Smooth muscle cell (in vitro differentiated cells): ENCODE results near the gene SPATA2. TPM values are rescaled to one million over a fixed set of nuclear protein-coding genes. Genes with fewer than 3 reads are reported as not detected.
"Not testable (repeated sequence)": the region's sequence is repeated elsewhere in the genome, so short reads cannot be mapped to it uniquely, and the experiment has no call there.

Source experiments
- DNase-seq: peaks from one replicate; lab custom pipeline; 2025; ENCODE audit not compliant: unreplicated experiment; lab: John Stamatoyannopoulos, UW
- H2AFZ ChIP-seq: fragments of 200-600 bp; sonication (generic); 2 replicates; pipeline ENCODE4 v1.6.0; 2016; ENCODE audit warnings: antibody characterized with exemption, low read depth, mild to moderate bottlenecking
- H3F3A ChIP-seq: fragments of 200-600 bp; sonication (generic); 2 replicates; pipeline ENCODE4 v1.6.0; 2017; ENCODE audit warnings: antibody characterized with exemption, low read depth
- H3K27ac ChIP-seq: fragments of 200-600 bp; sonication (generic); 2 replicates; pipeline ENCODE4 v1.5.1; 2016; ENCODE audit warnings: low read depth, mild to moderate bottlenecking
- H3K27me3 ChIP-seq: fragments of 200-600 bp; sonication (generic); 2 replicates; pipeline ENCODE4 v1.6.1; 2016; ENCODE audit warnings: low read depth, mild to moderate bottlenecking
- H3K36me3 ChIP-seq: fragments of 200-600 bp; sonication (generic); 2 replicates; pipeline ENCODE4 v1.5.1; 2016; ENCODE audit warnings: low read depth
- H3K4me1 ChIP-seq: fragments of 200-600 bp; sonication (generic); 2 replicates; pipeline ENCODE4 v1.5.1; 2016; ENCODE audit warnings: low read depth
- H3K4me2 ChIP-seq: fragments of 200-600 bp; sonication (generic); 2 replicates; pipeline ENCODE4 v1.6.0; 2016; ENCODE audit warnings: mild to moderate bottlenecking
- H3K4me3 ChIP-seq: fragments of 200-600 bp; sonication (generic); 2 replicates; pipeline ENCODE4 v1.5.1; 2016; ENCODE audit warnings: mild to moderate bottlenecking
- H3K79me2 ChIP-seq: fragments of 200-600 bp; sonication (generic); 2 replicates; pipeline ENCODE4 v1.6.0; 2016; ENCODE audit warnings: low read depth, mild to moderate bottlenecking
- H3K9ac ChIP-seq: fragments of 200-600 bp; sonication (generic); 2 replicates; pipeline ENCODE4 v1.6.0; 2016; ENCODE audit warnings: low read depth
- H3K9me3 ChIP-seq: fragments of 200-600 bp; sonication (generic); replicated peaks from 2 replicates; pipeline ENCODE4 v1.5.1; 2016; ENCODE audit warnings: low read depth
- H4K20me1 ChIP-seq: fragments of 200-600 bp; sonication (generic); 2 replicates; pipeline ENCODE4 v1.6.0; 2016; ENCODE audit warnings: low read depth
- WGBS: methylation state at CpG from one replicate; pipeline ENCODE4 v1.1.7; 2016; ENCODE audit warnings: low lambda C conversion rate; 5-methylcytosine and 5-hydroxymethylcytosine counted together
- polyA plus RNA-seq: library from polyadenylated mRNA; unstranded; fragments of >200 nt; fragmentation: Nextera tagmentation; extraction: Ambion mirVana; gene quantifications from 2 replicates; pipeline ENCODE4 v1.2.1, GENCODE V29; 2016
- total RNA-seq: library from RNA; depleted of rRNA; stranded (reverse); fragments of >200 nt; gene quantifications from 2 replicates; pipeline ENCODE4 v1.2.3, GENCODE V29; 2014
- TF ChIP-seq, protein P1 (sequence below): fragments of 200-600 bp; sonication (generic); IDR thresholded peaks from 2 replicates; pipeline ENCODE4 v1.5.1; 2017; ENCODE audit warnings: borderline replicate concordance, mild to moderate bottlenecking, antibody characterized with exemption; ENCODE audit not compliant: insufficient read depth, poor library complexity, severe bottlenecking

SPATA2 gene, protein sequence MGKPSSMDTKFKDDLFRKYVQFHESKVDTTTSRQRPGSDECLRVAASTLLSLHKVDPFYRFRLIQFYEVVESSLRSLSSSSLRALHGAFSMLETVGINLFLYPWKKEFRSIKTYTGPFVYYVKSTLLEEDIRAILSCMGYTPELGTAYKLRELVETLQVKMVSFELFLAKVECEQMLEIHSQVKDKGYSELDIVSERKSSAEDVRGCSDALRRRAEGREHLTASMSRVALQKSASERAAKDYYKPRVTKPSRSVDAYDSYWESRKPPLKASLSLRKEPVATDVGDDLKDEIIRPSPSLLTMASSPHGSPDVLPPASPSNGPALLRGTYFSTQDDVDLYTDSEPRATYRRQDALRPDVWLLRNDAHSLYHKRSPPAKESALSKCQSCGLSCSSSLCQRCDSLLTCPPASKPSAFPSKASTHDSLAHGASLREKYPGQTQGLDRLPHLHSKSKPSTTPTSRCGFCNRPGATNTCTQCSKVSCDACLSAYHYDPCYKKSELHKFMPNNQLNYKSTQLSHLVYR
- 3.3 and 3.9 TPM in 2 replicates for total RNA-seq
- 9.1 and 9.9 TPM in 2 replicates for polyA plus RNA-seq

DNA sequence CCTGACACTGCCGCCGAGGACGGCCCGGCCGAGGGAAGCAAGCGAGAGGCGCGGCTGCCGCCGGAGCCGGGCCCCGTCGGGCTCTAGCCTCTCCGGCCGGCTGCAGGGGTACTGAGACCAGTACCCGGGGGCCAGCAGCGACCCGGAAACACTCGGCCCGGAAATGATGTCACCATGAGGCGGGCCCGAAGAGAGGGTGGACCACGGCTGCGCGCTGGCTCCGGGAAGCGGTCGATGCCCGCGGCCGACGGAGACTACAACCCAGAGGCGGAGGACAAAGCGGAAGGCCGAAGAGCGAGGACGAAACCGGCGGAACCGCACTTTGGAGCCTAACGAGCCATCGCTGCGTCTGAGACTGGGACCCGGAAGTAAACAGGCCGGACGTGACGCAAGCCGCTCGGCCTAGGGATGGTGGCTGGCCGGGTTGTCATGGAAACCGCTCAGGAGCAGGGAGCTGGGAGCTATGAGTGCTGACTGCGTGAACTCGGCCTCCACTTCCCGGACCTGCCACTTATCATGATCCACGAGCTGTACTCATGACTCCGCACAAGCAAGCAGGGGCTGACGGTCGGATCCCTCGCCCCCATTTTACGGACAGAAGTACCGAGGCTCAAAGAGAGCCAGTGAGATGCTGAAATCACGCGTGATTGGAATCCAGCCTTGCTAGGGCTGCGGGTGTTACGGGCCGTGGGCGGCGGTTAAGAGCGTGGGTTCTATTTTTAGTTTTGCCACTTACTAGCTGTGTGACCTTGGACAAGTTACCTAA lies at the start of gene SPATA2:
Gene SPATA2 (minus strand): TSS at position 150 of the 766 bp plus-strand sequence. CDS start 7,039 bp downstream, outside the sequence.
- WGBS = under 1% methylated on average over 66 of the region's 69 CpGs
- TF ChIP-seq, protein P1, sequence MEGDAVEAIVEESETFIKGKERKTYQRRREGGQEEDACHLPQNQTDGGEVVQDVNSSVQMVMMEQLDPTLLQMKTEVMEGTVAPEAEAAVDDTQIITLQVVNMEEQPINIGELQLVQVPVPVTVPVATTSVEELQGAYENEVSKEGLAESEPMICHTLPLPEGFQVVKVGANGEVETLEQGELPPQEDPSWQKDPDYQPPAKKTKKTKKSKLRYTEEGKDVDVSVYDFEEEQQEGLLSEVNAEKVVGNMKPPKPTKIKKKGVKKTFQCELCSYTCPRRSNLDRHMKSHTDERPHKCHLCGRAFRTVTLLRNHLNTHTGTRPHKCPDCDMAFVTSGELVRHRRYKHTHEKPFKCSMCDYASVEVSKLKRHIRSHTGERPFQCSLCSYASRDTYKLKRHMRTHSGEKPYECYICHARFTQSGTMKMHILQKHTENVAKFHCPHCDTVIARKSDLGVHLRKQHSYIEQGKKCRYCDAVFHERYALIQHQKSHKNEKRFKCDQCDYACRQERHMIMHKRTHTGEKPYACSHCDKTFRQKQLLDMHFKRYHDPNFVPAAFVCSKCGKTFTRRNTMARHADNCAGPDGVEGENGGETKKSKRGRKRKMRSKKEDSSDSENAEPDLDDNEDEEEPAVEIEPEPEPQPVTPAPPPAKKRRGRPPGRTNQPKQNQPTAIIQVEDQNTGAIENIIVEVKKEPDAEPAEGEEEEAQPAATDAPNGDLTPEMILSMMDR = no peak
- H3F3A ChIP-seq = peaks cover 5% of the 10 kb centered on the region

GRCh38 chr20:49961413-49961812 lies 46.1 kb upstream of the SPATA2 start:
- no peak overlapping the region for H3K27ac ChIP-seq

More for the DNA sequence above, at the start of gene SPATA2:
- peak within 1 kb of the TSS; percentile 94 for H3K4me3 ChIP-seq
- peak within 1 kb of the TSS; percentile 100 for H3K9ac ChIP-seq
- H3K4me2 ChIP-seq = peak within 1 kb of the TSS; percentile 95
- no peaks in the 10 kb centered on the region for H3K9me3 ChIP-seq
- H3K27me3 ChIP-seq = no peaks in the 10 kb centered on the region
- no peaks in the 10 kb centered on the region for H3K36me3 ChIP-seq
- peak; percentile 96 for DNase-seq
- H4K20me1 ChIP-seq = peaks cover 42% of the 10 kb centered on the region
- peaks cover 21% of the 10 kb centered on the region for H3K4me1 ChIP-seq
- H3K27ac ChIP-seq = peak within 1 kb of the TSS; percentile 100
- peaks cover 48% of the 10 kb centered on the region for H3K79me2 ChIP-seq
- peak within 1 kb of the TSS; percentile 97 for H2AFZ ChIP-seq

DNA sequence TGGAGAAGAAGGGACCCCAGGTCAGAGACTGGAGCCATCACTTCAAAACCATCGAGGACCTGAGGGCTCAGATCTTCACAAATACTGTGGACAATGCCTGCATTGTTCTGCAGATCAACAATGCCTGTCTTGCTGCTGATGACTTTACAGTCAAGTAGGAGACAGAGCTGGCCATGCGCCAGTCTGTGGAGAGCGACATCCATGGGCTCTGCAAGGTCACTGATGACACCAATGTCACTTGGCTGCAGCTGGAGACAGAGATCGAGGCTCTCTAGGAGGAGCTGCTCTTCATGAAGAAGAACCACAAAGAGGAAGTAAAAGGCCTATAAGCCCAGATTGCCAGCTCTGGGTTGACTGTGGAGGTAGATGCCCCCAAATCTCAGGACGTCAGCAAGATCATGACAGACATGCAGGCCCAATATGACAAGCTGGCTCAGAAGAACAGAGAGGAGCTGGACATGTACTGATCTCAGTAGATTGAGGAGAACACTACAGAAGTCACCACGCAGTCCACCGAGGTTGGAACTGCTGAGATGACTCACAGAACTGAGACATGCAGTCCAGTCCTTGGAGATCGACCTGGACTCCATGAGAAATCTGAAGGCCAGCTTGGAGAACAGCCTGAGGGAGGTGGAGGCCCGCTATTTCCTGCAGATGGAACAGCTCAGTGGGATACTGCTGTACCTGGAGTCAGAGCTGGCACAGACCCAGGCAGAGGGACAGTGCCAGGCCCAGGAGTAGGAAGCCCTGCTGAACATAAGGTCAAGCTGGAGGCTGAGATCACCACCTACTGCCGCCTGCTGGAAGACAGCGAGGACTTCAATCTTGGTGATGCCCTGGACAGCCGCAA lies 42.0 kb upstream of the SPATA2 start:
- 91% methylated on average over 12 of the region's 12 CpGs for WGBS
- H3K27ac ChIP-seq, H3K9me3 ChIP-seq, H3F3A ChIP-seq, H3K79me2 ChIP-seq, H3K9ac ChIP-seq, H4K20me1 ChIP-seq, H3K4me2 ChIP-seq, H3K4me3 ChIP-seq, H3K4me1 ChIP-seq, H3K27me3 ChIP-seq, H2AFZ ChIP-seq, DNase-seq: not testable (repeated sequence)
- H3K36me3 ChIP-seq = peaks cover 10% of the 10 kb centered on the region

More at GRCh38 chr20:49961413-49961812, 46.1 kb upstream of the SPATA2 start:
- TF ChIP-seq, protein P1 = no peak
- Histone ChIP-seq H3K4me2 (no peak overlapping the region), H3K9me3 (no peaks in the 10 kb centered on the region), H3K27me3 (no peaks in the 10 kb centered on the region), H3K4me1 (no peaks in the 10 kb centered on the region), H2AFZ (no peak overlapping the region), H3K79me2 (no peaks in the 10 kb centered on the region), H3K4me3 (no peak overlapping the region), H3K9ac (no peak overlapping the region), H3F3A (no peaks in the 10 kb centered on the region), H3K36me3 (no peaks in the 10 kb centered on the region), H4K20me1 (no peaks in the 10 kb centered on the region)
- 93% methylated on average over 4 of the region's 4 CpGs for WGBS
- DNase-seq = no peak
